ENCODE results near the gene IP6K1. TPM values are rescaled to one million over a fixed set of nuclear protein-coding genes. Genes with fewer than 3 reads are reported as not detected.
A peak's percentile ranks its signal among the peaks of the same experiment; 100 is the strongest.

IP6K1 gene
- polyA plus RNA-seq, 1 donor from 2014 or later, result 28.7 TPM

DNA sequence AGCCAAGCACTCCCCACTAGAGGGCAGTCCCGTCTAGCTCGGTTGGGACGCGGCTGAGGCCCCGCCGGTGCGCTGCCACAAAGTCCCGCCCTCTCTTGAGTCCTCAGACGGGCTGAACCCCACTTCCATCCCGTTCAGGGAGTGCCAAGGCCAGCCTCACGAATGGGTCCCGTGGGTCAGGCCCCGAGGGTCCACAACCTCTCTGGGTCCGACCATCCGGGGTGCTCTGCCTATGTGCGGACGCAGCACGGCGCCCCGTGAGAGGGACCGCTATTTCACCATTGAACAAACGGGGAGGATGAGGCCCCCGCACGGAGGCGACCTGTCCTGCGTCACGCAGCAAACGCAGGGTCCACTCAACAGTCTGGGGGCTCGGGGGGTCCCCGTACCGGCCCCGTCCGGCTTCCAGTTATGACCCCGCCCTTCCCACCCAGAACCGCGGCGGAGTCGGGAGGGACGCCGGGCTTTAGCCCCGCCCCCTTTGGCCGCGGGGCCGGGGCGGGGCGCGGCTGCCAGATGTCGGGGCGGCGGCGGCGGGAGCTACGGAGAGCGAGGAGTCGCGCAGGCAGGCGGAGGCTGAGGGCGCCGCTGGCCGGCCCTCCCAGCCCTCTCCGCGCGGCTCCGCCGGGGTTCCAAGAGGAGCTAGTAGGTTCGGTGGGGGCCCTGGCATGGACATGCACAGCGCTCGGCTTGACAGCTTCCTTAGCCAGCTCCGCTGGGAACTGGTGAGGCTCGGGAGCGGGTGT, 16.6 kb upstream of the IP6K1 start, which contains the start of gene INKA1:
TSS of gene INKA1 (plus strand) at position 543 of the 746 bp plus-strand sequence. CDS start at position 675, 132 bp downstream.
- Mint-ChIP-seq H3K27me3 (peaks cover 3% of the 10 kb centered on the region), H3K4me1 (peaks cover 26 to 32% (median 29%) of the 10 kb centered on the region in 3 donors), H3K36me3 (no peaks in the 10 kb centered on the region), H3K9me3 (no peaks in the 10 kb centered on the region), H3K27ac (peak within 1 kb of the TSS; percentile 90 to 97 (median 92)), H3K4me3 (peak within 1 kb of the TSS; percentile 92 to 95 (median 93))

DNA sequence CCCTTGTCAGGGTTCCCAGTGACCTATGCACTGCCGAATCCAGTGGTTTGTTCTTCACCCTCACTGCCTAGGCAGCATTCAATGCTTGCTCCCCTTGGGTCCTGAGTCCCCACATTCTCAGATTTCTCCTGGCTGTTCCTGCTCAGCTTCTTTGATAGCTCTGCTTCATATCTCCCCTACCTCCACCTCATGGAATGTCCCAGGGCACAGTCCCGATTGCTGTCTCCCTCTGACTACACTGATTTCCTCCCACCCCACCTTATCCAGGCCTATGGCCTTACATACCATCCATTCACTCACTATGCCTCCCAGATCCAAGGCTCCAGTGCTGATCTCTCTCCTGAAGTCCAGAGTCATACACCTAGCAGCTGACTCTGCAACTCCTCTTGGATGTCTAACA, 14.8 kb upstream of the IP6K1 start:
- Mint-ChIP-seq H3K36me3 (no peaks in the 10 kb centered on the region), H3K27me3 (peaks cover 3% of the 10 kb centered on the region), H3K4me3 (peak overlapping the region in 3 of 4 donors; percentile 7 to 92 (median 19)), H3K4me1 (peaks cover 14 to 19% (median 17%) of the 10 kb centered on the region in 3 donors), H3K9me3 (no peaks in the 10 kb centered on the region), H3K27ac (no peak overlapping the region)

DNA sequence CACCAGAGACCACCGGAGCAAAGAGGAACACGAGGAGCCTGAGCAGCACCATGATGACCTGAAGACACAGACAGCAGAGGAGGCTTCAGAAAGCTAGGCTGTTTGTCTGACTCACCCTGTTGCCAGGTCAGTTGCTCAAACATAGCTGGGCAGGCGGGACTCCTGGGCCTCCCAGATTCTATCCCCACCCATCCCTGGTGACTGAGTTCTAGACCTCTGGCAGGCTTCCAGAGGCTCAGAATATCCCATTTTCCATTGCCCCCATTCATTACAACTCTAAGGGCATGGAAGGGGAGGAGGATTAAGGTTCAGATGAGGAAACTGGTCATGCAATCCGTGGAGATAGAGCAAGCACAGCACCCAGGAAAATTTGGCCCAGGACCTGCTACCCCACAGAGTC, 13.4 kb upstream of the IP6K1 start, which contains the start of gene CDHR4:
TSS of gene CDHR4 (minus strand) at position 113 of the 400 bp plus-strand sequence. CDS start at position 52, 61 bp downstream.
- peak within 1 kb of the TSS in 2 of 4 donors; percentile 25 to 57 for H3K4me3 Mint-ChIP-seq

DNA sequence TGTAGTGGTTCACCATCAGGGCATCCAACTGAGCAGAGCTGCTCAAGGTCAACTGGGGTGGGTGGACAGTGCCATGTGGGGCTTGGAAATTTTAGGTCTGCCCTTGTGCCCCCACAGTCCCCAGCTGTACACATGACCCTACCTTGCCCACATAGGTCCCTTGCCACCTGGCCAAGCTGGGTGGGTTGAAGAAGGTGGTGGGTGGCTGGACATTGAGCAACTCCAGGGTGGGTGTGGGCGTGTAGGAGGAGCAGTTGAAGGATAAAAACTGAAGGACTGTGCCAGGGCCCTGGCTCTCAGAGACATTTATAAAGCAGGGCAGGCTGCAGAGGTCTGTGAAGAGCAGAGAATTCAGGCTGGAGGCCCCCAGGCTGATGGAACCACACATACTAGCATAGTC, 12.8 kb upstream of the IP6K1 start:
- peak overlapping the region in 1 of 4 donors; percentile 57 for H3K4me3 Mint-ChIP-seq
- no peaks in the 10 kb centered on the region for H3K36me3 Mint-ChIP-seq
- H3K27ac Mint-ChIP-seq, result peak overlapping the region in 1 of 3 donors; percentile 81
- H3K9me3 Mint-ChIP-seq, result no peaks in the 10 kb centered on the region
- H3K27me3 Mint-ChIP-seq, result peaks cover 3% of the 10 kb centered on the region
- peaks cover 4 to 6% (median 4%) of the 10 kb centered on the region in 3 donors for H3K4me1 Mint-ChIP-seq

More for the DNA sequence above, 13.4 kb upstream of the IP6K1 start, which contains the start of gene CDHR4:
- no peaks in the 10 kb centered on the region for H3K36me3 Mint-ChIP-seq
- peaks cover 3% of the 10 kb centered on the region for H3K27me3 Mint-ChIP-seq
- peak within 1 kb of the TSS in 1 of 3 donors; percentile 81 for H3K27ac Mint-ChIP-seq
- H3K4me1 Mint-ChIP-seq, result peaks cover 6 to 10% (median 7%) of the 10 kb centered on the region in 3 donors
- H3K9me3 Mint-ChIP-seq, result no peaks in the 10 kb centered on the region

DNA sequence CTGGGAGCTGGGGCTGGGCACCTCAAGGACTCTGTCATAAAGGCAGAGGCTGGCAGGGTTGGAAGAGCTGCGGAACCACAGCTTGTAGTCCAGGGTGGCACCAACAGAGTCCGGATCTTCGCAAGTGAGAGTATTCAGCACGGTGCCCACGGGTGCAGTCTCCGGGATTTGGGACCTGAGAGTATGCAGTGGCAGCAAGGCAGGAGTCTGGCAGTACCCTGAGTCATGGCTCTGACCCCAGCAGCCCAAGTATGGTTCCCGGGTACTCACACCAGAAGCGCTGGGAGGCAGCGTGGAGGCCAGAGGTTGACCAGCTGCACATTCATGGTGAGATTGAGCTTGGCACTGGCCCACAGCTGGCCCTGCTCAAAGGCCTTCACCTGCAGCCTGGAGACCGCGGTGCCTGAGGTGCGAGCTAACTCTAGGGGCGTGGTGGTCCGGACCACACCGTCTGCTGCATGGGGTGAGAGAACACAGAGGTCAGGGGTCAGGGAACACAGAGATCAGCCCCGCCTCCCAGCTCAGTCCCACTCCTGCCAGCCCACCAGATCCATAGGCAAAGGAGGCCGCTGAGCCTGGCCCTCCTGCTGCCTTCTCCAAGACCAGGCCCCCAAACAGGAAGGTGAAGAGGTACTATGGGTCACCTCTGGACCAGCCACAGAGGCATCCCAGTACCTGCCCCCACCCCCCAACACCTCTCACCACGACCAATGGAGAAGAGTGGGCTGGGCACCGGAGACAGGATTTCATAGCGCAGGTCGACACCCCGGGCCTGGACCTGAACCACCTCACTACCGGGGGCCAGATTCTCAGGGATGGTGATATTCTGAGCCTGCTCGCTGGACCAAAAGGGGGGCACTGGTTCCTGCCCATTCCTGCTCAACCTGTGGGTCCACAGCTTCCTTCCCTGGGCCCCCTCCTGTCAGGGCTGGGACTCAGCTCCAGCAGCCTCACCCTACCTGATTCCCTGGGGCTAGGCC, 8.9 kb upstream of the IP6K1 start:
- H3K9me3 Mint-ChIP-seq, result no peaks in the 10 kb centered on the region
- H3K36me3 Mint-ChIP-seq, result no peaks in the 10 kb centered on the region
- H3K27ac Mint-ChIP-seq, result peak overlapping the region in 1 of 3 donors; percentile 82
- peaks cover 0 to under 1% (median 0%) of the 10 kb centered on the region in 3 donors for H3K4me1 Mint-ChIP-seq
- H3K27me3 Mint-ChIP-seq, result no peaks in the 10 kb centered on the region
- H3K4me3 Mint-ChIP-seq, result no peak overlapping the region

DNA sequence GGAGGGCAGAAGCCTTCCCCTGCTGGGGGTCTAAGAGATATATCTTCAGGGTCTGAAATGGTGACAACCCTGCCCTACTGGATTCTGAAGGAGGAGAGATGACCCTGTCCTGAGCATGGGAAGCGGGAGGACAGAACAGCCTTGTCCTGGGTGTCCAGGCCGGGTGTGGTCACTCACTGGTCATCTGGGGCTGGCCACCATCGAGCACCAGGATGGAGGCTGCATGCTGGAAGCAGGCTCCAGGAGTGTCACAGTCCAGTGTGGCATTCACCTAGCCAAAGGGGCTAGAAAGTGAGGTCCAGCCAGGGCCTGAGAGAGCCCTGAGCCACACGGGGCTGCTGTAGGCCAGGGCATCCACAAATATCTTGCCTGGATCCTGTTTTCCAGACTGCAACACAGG, 8.1 kb upstream of the IP6K1 start:
- H3K36me3 Mint-ChIP-seq, result no peaks in the 10 kb centered on the region
- no peak overlapping the region for H3K4me3 Mint-ChIP-seq
- H3K4me1 Mint-ChIP-seq, result peaks cover 0 to 2% (median 0%) of the 10 kb centered on the region in 3 donors
- no peaks in the 10 kb centered on the region for H3K27me3 Mint-ChIP-seq
- no peak overlapping the region for H3K27ac Mint-ChIP-seq
- no peaks in the 10 kb centered on the region for H3K9me3 Mint-ChIP-seq

DNA sequence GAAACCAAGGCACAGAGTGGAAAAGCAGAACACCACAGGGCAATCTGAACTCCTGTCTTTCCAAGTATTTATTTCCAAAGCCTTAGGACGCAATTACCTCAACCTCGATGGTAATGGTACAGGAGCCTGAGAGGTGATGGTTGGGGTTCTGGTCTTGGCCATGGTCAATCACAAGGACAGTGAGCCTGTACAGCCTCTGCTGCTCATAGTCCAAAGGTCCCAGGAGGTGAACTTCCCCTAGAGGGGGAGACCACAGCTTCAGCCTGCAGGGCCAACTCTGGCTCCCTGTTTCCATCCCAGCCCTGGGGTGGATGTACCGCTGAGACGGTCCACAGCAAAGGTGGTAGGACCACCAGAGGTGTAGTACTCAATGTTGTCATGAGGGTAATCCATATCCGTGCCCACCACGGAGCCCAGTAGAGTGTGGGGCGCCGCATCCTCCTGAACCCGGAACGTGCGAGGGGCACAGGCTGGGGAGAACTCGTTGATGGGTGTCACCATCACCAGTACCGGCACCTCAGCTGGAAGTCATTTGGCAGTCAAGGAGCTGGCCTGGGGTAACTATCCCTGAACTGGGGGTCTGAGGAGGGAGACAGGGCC, 7.2 kb upstream of the IP6K1 start:
- H3K36me3 Mint-ChIP-seq, result no peaks in the 10 kb centered on the region
- H3K4me1 Mint-ChIP-seq, result peaks cover 0 to 2% (median 0%) of the 10 kb centered on the region in 3 donors
- H3K9me3 Mint-ChIP-seq, result no peaks in the 10 kb centered on the region
- no peak overlapping the region for H3K27ac Mint-ChIP-seq
- no peak overlapping the region for H3K4me3 Mint-ChIP-seq
- H3K27me3 Mint-ChIP-seq, result no peaks in the 10 kb centered on the region

DNA sequence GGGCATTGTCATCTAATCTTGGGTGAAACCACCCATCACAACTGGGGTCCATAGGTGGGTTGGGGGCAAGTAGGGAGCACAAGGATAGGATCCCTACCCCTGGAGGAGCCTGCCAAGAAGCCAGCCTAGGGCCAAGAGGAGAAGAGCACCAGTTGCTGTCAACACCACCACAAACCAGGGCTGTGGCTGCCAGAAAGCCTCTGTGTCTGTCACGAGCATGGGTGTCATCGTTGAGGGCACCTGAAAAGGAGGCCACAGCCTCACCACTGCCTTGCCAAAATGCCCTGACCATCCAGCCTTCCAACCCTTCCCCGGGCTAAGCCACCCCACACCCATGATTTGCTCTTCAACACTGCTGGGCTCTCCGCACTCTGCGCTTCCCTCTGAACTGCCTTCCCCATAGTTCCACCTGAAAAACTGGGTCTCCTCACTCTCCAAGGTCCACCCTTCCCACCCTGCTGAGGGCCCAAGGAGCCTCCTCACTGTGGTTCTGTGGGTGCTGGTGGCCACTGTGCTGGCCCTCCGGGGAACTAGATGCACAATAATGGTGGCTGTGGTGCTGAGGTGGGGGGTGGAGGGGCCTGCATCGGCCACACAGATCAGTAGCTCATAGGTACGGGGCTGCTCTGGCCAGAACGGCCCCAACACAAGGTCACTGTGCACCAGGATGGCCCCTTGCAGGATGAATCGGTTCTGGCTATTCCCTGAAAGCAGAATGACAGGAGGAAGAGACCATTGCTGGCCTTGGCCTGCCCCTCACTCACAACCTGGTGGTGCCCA, 6.2 kb upstream of the IP6K1 start:
- Mint-ChIP-seq H3K4me3 (peak overlapping the region in 1 of 4 donors; percentile 20), H3K27me3 (no peaks in the 10 kb centered on the region), H3K9me3 (no peaks in the 10 kb centered on the region), H3K27ac (no peak overlapping the region), H3K4me1 (peaks cover 0 to 2% (median 0%) of the 10 kb centered on the region in 3 donors), H3K36me3 (no peaks in the 10 kb centered on the region)

DNA sequence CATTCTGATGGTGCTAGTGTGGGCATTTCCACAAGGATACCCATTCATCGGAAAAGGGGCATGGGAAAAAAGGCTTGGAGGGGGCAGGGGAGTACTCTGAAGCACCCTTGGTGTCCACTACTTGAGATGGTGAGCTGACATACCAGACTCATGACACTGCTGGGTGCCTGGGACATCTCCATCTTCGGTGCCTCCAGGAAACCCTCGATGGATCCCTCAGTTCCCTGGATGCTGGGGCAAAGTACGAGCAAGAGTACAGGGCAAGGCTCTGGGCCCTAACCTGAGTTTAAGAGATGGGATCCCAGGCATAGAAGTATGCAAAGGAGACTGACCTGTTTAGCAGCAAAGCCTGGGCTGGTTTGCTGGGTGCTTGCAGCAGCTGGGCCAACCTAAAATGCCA, 5.2 kb upstream of the IP6K1 start:
- H3K27ac Mint-ChIP-seq, result no peak overlapping the region
- H3K27me3 Mint-ChIP-seq, result no peaks in the 10 kb centered on the region
- no peak overlapping the region for H3K4me3 Mint-ChIP-seq
- H3K36me3 Mint-ChIP-seq, result no peaks in the 10 kb centered on the region
- peaks cover 2 to 5% (median 3%) of the 10 kb centered on the region in 3 donors for H3K4me1 Mint-ChIP-seq
- H3K9me3 Mint-ChIP-seq, result no peaks in the 10 kb centered on the region

DNA sequence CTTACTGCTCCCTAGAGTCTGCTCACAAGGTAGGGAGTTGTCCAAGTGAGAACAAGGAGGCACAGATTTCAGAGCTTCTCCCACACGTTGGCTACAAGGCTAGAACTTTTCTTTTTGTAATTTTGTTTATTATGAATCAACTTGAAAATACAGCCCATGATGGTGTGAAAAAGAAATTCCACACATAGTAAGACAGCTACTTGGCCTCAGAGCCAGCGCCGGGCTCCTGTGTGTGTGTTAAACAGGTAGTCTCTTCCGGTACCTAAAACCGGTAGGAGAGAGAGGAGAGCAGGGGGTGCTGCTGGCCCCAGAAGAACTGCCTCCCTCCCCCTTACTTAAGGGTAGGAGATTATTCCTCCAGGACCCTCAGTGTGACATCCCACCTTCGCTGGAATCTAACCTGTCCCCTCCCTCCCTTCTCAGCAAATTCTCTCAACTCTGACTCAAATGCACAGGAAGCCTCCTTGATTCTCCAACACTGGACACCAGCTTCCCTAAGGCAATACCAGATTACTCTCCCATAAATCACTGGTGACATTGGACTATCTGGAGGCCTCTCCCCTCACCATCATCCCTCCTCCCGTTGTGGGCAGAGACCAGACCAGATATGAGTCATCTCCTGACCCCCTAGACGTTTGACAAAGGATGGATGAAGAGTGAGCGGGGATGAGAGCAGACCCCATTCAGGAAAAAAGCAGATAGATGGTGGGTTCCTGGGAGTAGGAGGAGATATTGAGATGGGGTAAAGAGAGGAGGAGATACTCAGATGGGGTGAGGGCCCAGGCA, 4.5 kb upstream of the IP6K1 start:
- peak overlapping the region in 2 of 3 donors; percentile 32 to 67 for H3K27ac Mint-ChIP-seq
- H3K9me3 Mint-ChIP-seq, result no peaks in the 10 kb centered on the region
- H3K27me3 Mint-ChIP-seq, result no peaks in the 10 kb centered on the region
- H3K4me1 Mint-ChIP-seq, result peaks cover 3 to 5% (median 5%) of the 10 kb centered on the region in 3 donors
- H3K4me3 Mint-ChIP-seq, result no peak overlapping the region
- no peaks in the 10 kb centered on the region for H3K36me3 Mint-ChIP-seq

DNA sequence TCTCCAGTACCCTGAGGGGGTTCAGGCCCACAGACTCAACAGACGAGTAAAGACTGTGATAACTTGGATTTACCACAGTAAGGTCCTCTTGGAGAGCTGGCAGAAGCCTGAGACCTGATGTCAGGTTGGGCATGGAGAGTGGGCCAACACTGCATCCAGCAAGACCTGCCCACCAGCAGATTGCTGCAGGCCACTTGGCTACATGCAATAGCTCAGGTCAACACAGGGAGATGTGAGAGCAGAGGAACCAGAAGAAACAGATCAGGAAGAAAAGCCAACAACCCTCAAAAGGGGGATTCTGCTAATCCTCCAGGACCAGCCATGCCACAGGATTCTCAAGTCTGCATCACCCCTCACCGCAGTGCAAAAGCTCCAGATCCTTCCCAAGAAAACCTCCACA, 1.7 kb upstream of the IP6K1 start:
- Mint-ChIP-seq H3K9me3 (no peaks in the 10 kb centered on the region), H3K27me3 (no peaks in the 10 kb centered on the region), H3K4me3 (peak overlapping the region in 1 of 4 donors; percentile 44), H3K4me1 (peaks cover 12 to 15% (median 14%) of the 10 kb centered on the region in 3 donors), H3K36me3 (peaks cover 3% of the 10 kb centered on the region), H3K27ac (peak overlapping the region in 2 of 3 donors; percentile 53 to 96)

DNA sequence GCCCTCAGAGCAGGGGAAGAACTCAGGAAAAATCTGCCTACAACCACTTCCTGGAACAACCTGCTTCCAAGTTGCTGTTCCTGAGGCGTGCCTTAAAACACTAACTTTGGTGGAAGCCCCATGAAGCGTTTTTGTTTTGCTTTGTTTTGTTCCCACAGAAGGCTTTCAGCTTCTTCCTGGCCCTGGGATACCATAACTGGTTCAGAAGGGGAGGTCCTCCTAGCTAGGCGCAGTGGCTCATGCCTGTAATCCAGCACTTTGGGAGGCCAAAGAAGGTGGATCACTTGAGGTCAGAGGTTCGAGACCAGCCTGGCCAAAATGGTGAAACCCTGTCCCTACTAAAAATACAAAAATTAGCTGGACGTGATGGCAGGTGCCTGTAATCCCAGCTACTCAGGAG, 1.2 kb upstream of the IP6K1 start:
- Mint-ChIP-seq H3K27me3 (no peaks in the 10 kb centered on the region), H3K4me3 (peak overlapping the region in 2 of 4 donors; percentile 87 to 94), H3K4me1 (peaks cover 12 to 15% (median 14%) of the 10 kb centered on the region in 3 donors), H3K27ac (peak overlapping the region; percentile 96 to 99 (median 98)), H3K36me3 (peaks cover 3% of the 10 kb centered on the region), H3K9me3 (no peaks in the 10 kb centered on the region)

DNA sequence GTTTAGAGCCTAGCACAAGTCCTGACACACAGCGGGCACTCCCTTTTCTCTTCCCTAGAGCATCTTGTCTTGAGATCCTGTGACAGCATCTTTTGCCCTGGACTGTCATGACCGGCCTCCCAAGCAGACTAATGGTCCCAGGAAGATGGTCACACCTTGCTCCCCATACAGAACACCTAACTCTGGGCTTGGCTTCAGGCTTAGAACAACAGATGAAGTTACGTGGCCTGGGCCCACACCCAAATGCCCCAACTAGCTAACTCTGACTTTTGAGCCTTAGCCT, 781 bp upstream of the IP6K1 start:
- peaks cover 14 to 15% (median 14%) of the 10 kb centered on the region in 3 donors for H3K4me1 Mint-ChIP-seq
- H3K27me3 Mint-ChIP-seq, result no peaks in the 10 kb centered on the region
- peak overlapping the region; percentile 96 to 99 (median 98) for H3K27ac Mint-ChIP-seq
- peak overlapping the region; percentile 87 to 97 (median 96) for H3K4me3 Mint-ChIP-seq
- peaks cover 5% of the 10 kb centered on the region for H3K36me3 Mint-ChIP-seq
- H3K9me3 Mint-ChIP-seq, result no peaks in the 10 kb centered on the region
